ENCODE measurements around the gene ELOA.

DNA sequence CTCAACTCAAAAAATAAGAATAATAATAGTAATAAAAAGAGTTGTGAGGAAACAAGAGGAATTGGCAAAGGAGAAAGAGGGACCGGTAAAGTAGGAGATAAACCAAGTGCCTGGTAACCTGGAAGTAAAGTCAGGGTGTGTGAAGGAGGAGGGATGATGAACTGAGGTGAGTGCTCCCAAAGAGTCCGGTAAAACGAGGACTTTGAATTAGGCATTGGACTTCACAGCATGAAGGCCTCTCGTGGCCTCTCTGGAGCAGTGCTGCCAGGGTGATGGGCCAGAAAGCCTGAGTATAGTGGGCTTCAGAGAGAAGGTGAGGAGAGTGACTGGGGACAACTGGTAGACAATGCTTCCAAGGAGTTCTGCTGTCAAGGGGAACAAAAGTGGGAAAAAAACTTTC, 34.0 kb upstream of the ELOA start:
- TF ChIP-seq, protein P1, sequence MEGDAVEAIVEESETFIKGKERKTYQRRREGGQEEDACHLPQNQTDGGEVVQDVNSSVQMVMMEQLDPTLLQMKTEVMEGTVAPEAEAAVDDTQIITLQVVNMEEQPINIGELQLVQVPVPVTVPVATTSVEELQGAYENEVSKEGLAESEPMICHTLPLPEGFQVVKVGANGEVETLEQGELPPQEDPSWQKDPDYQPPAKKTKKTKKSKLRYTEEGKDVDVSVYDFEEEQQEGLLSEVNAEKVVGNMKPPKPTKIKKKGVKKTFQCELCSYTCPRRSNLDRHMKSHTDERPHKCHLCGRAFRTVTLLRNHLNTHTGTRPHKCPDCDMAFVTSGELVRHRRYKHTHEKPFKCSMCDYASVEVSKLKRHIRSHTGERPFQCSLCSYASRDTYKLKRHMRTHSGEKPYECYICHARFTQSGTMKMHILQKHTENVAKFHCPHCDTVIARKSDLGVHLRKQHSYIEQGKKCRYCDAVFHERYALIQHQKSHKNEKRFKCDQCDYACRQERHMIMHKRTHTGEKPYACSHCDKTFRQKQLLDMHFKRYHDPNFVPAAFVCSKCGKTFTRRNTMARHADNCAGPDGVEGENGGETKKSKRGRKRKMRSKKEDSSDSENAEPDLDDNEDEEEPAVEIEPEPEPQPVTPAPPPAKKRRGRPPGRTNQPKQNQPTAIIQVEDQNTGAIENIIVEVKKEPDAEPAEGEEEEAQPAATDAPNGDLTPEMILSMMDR (IDR thresholded peaks at IDR 0.05), result no peak
- TF ChIP-seq ZFX (IDR thresholded peaks at IDR 0.05; ENCODE audit: borderline replicate concordance), result no peak
